ENCODE results near the gene CTU2.

The CTU2 gene

DNA sequence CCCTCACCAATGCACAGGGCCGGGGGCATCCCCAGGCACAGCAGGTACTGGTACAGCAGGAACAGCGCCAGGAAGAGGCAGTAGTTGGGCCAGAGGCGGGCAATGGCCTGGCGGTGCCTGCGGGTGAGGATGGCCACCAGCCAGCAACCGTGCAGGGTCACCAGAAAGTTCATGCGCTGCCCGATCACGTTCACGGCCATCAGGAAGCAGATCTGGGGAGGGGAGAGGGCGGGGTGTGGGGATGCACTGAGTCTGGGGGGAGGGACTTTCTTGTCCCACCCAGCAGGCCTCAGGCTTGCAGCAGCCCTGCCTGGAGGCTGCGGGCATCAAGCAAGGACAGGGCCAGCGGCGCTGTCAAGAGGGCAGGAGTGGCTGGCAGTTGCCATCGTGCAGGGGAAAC lies 25.4 kb downstream of the CTU2 start:
- H3K27me3 ChIP-seq (ENCODE audit: control insufficient read depth, low read length), result no peaks in the 10 kb centered on the region
- no peak overlapping the region for H3K4me3 ChIP-seq (ENCODE audit: low read length)
- no peak overlapping the region for H3K4me2 ChIP-seq (ENCODE audit: low read length)
- H3K4me1 ChIP-seq (ENCODE audit: control insufficient read depth, low read length), result no peaks in the 10 kb centered on the region
- H3K36me3 ChIP-seq (ENCODE audit: control insufficient read depth, low read length), result peaks cover 71% of the 10 kb centered on the region
- no peaks in the 10 kb centered on the region for H3K9me3 ChIP-seq (ENCODE audit: control insufficient read depth, insufficient read depth, low read length)
- no peaks in the 10 kb centered on the region for H3K79me2 ChIP-seq (ENCODE audit: control insufficient read depth, low read length)
- H3F3A ChIP-seq (ENCODE audit: control insufficient read depth, insufficient read depth), result no peaks in the 10 kb centered on the region
- no peak for TF ChIP-seq EZH2phosphoT487 (IDR thresholded peaks at IDR 0.05; ENCODE audit: borderline replicate concordance, low read length)
- TF ChIP-seq, protein P1, sequence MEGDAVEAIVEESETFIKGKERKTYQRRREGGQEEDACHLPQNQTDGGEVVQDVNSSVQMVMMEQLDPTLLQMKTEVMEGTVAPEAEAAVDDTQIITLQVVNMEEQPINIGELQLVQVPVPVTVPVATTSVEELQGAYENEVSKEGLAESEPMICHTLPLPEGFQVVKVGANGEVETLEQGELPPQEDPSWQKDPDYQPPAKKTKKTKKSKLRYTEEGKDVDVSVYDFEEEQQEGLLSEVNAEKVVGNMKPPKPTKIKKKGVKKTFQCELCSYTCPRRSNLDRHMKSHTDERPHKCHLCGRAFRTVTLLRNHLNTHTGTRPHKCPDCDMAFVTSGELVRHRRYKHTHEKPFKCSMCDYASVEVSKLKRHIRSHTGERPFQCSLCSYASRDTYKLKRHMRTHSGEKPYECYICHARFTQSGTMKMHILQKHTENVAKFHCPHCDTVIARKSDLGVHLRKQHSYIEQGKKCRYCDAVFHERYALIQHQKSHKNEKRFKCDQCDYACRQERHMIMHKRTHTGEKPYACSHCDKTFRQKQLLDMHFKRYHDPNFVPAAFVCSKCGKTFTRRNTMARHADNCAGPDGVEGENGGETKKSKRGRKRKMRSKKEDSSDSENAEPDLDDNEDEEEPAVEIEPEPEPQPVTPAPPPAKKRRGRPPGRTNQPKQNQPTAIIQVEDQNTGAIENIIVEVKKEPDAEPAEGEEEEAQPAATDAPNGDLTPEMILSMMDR (IDR thresholded peaks at IDR 0.05; ENCODE audit: low read depth, low read length, poor library complexity, severe bottlenecking), result no peak
- no peak overlapping the region for H3K27ac ChIP-seq (ENCODE audit: low read depth, low read length)
- H3K9me2 ChIP-seq (replicated peaks; ENCODE audit: control insufficient read depth, low read length), result no peaks in the 10 kb centered on the region
- peaks cover under 1% of the 10 kb centered on the region; the same call in 1 of the 2 replicates for H4K20me1 ChIP-seq (ENCODE audit: control insufficient read depth, insufficient read depth, low read depth, low read length)

DNA sequence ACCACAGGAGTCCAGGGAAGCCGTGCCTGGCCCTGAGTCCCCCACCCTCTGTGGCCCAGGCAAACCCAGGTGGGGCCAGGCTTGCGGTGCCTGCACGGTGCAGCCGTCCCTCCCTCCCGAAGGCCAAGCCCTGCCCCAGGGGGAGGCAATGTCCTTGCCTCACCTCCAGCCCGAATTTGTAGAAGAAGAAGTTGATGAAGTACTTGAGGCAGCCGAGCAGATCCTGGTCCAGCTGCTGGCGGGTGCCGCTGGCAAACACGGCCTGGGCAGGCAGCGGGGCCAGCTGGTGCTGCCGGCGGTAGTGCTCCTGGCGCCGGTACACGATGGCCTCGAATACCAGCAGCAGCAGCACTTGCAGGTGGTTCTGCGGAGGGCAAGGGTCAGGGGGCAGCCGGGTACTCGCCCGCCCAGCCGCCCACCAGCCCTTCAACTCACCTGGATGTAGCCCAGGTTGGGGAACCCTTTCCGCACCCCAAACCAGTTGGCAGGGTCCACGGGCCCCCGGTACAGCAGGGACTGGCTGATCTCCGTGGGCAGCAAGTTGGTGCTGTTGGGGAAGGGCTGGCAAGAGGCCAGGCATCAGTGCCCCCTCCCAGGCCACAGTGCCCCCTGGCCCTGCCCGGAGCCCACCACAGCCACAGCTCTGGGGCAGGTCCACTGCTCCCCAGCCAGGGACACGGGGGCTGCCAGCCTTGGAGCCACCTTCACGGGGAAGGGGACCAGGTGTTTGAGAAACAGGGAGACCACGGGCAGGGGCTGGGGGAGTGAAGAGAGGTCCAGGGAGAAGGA lies 26.1 kb downstream of the CTU2 start:
- Histone ChIP-seq H3K4me1 (ENCODE audit: control insufficient read depth, low read length) (peaks cover 3% of the 10 kb centered on the region; the same call in 1 of the 2 replicates), H3F3A (ENCODE audit: control insufficient read depth, insufficient read depth) (no peaks in the 10 kb centered on the region), H3K27ac (ENCODE audit: low read depth, low read length) (no peak overlapping the region), H3K36me3 (ENCODE audit: control insufficient read depth, low read length) (peaks cover 70% of the 10 kb centered on the region), H3K27me3 (ENCODE audit: control insufficient read depth, low read length) (no peaks in the 10 kb centered on the region), H3K9me3 (ENCODE audit: control insufficient read depth, insufficient read depth, low read length) (no peaks in the 10 kb centered on the region), H3K9me2 (replicated peaks; ENCODE audit: control insufficient read depth, low read length) (no peaks in the 10 kb centered on the region), H3K4me2 (ENCODE audit: low read length) (no peak overlapping the region), H3K4me3 (ENCODE audit: low read length) (no peak overlapping the region), H3K79me2 (ENCODE audit: control insufficient read depth, low read length) (0 out of 2 replicates have a peak, but pooled peaks cover 4% of the 10 kb centered on the region), H4K20me1 (ENCODE audit: control insufficient read depth, insufficient read depth, low read depth, low read length) (peaks cover 5% of the 10 kb centered on the region; the same call in 1 of the 2 replicates)
- TF ChIP-seq, protein P1 (IDR thresholded peaks at IDR 0.05; ENCODE audit: low read depth, low read length, poor library complexity, severe bottlenecking), result no peak
- TF ChIP-seq EZH2phosphoT487 (IDR thresholded peaks at IDR 0.05; ENCODE audit: borderline replicate concordance, low read length), result no peak

DNA sequence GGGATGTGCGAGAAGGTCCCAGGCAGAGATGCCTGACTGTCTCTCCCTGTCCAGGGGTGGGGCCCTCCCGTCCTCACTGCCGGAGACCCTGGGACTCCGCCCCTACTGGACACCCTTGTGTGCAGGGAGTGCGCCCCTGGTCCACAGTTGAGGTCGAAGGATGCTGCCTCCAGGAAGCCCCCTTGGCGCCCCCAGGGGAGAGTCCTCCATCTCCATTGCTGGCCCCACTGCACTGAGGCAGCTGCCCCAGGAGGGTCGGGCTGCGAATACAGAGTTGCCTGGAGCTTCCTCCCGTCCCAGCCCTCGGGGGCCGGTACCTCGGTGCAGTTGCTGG lies 26.6 kb downstream of the CTU2 start:
- no peaks in the 10 kb centered on the region for H3K27me3 ChIP-seq (ENCODE audit: control insufficient read depth, low read length)
- H3K36me3 ChIP-seq (ENCODE audit: control insufficient read depth, low read length), result peaks cover 69% of the 10 kb centered on the region
- no peak overlapping the region for H3K27ac ChIP-seq (ENCODE audit: low read depth, low read length)
- H3F3A ChIP-seq (ENCODE audit: control insufficient read depth, insufficient read depth), result no peaks in the 10 kb centered on the region
- H3K9me3 ChIP-seq (ENCODE audit: control insufficient read depth, insufficient read depth, low read length), result no peaks in the 10 kb centered on the region
- H3K4me3 ChIP-seq (ENCODE audit: low read length), result no peak overlapping the region
- H3K9me2 ChIP-seq (replicated peaks; ENCODE audit: control insufficient read depth, low read length), result no peaks in the 10 kb centered on the region
- H3K4me1 ChIP-seq (ENCODE audit: control insufficient read depth, low read length), result peaks cover 9% of the 10 kb centered on the region
- no peak for TF ChIP-seq EZH2phosphoT487 (IDR thresholded peaks at IDR 0.05; ENCODE audit: borderline replicate concordance, low read length)
- TF ChIP-seq, protein P1 (IDR thresholded peaks at IDR 0.05; ENCODE audit: low read depth, low read length, poor library complexity, severe bottlenecking), result no peak
- H3K4me2 ChIP-seq (ENCODE audit: low read length), result no peak overlapping the region
- 0 out of 2 replicates have a peak, but pooled peaks cover 4% of the 10 kb centered on the region for H3K79me2 ChIP-seq (ENCODE audit: control insufficient read depth, low read length)
- peaks cover 5% of the 10 kb centered on the region; the same call in 1 of the 2 replicates for H4K20me1 ChIP-seq (ENCODE audit: control insufficient read depth, insufficient read depth, low read depth, low read length)
